Placental pericyte (primary cell): ENCODE measurements around the gene PLK5. TPM values are rescaled to one million over a fixed set of nuclear protein-coding genes. Genes with fewer than 3 reads are reported as not detected.

Experiments used
- small RNA-seq: library from RNA; depleted of rRNA; stranded (forward); fragments of <200 nt; gene quantifications from one replicate; pipeline ENCODE3, GENCODE V24; 2012; ENCODE audit warnings: low replicate concordance
- total RNA-seq: library from RNA; depleted of rRNA; stranded (reverse); fragments of >200 nt; gene quantifications from 2 replicates; pipeline ENCODE4 v1.2.3, GENCODE V29; 2012

Gene PLK5
- not detected in 2 replicates for total RNA-seq

GRCh38 chr19:1523412-1524286 is at the start of gene PLK5:
TSS of gene PLK5 (plus strand) at chr19:1524077. CDS start at chr19:1526997, 2,920 bp downstream.

GRCh38 chr19:1478934-1479707 is 44.8 kb upstream of the PLK5 start, which contains the start of gene C19orf25:
TSS of gene C19orf25 (minus strand) at chr19:1479215. CDS start at chr19:1478903, 312 bp downstream.

GRCh38 chr19:1490311-1491113 is 33.4 kb upstream of the PLK5 start, which contains the start of gene PCSK4:
TSS of gene PCSK4 (minus strand) at chr19:1490350. CDS start at chr19:1490346, 4 bp downstream.

GRCh38 chr19:1491114-1491848 is 32.6 kb upstream of the PLK5 start, which contains the start of gene REEP6:
TSS of gene REEP6 (plus strand) at chr19:1491181. CDS start at chr19:1491270, 89 bp downstream.

GRCh38 chr19:1512671-1513498 is 11.0 kb upstream of the PLK5 start, which contains the start of gene ADAMTSL5:
TSS of gene ADAMTSL5 (minus strand) at chr19:1513019. CDS start at chr19:1510943, 2,076 bp downstream.

GRCh38 chr19:1568320-1569019 is 44.6 kb downstream of the PLK5 start, which contains the start of gene MEX3D:
TSS of gene MEX3D (minus strand) at chr19:1568325. CDS start at chr19:1568058, 267 bp downstream.

Small RNAs within 50 kb of the gene (small RNA-seq; reads per million reads assigned to genes)
- not detected for gene AC005943.2
- gene RN7SL477P = not detected

Other genes starting within 250 kb of the PLK5 start
- gene FAM174C, start 248.5 kb upstream of the PLK5 start, total RNA-seq = 21.4 and 27.6 TPM in 2 replicates
- not detected in 2 replicates for gene EFNA2, start 238.2 kb upstream of the PLK5 start, total RNA-seq
- 57.3 and 87.5 TPM in 2 replicates for gene NDUFS7, start 140.2 kb upstream of the PLK5 start, total RNA-seq
- gene GAMT, start 122.5 kb upstream of the PLK5 start, total RNA-seq = 35.0 and 41.1 TPM in 2 replicates
- 43.3 and 77.6 TPM in 2 replicates for gene DAZAP1, start 116.5 kb upstream of the PLK5 start, total RNA-seq
- gene RPS15, start 85.7 kb upstream of the PLK5 start, total RNA-seq = 569 and 1,207 TPM in 2 replicates
- 0.14 and 0.22 TPM in 2 replicates for gene APC2, start 74.0 kb upstream of the PLK5 start, total RNA-seq
- gene C19orf25, start 44.9 kb upstream of the PLK5 start, total RNA-seq = 26.9 and 31.6 TPM in 2 replicates
- gene PCSK4, start 33.7 kb upstream of the PLK5 start, total RNA-seq = 0.57 and 3.5 TPM in 2 replicates
- gene REEP6, start 32.9 kb upstream of the PLK5 start, total RNA-seq = 1.1 TPM in 2 replicates
- 6.3 and 10.7 TPM in 2 replicates for gene ADAMTSL5, start 11.1 kb upstream of the PLK5 start, total RNA-seq
- gene MEX3D, start 44.2 kb downstream of the PLK5 start, total RNA-seq = 23.2 and 98.2 TPM in 2 replicates
- gene MBD3, start 68.8 kb downstream of the PLK5 start, total RNA-seq = 80.5 and 134 TPM in 2 replicates
- gene UQCR11, start 81.4 kb downstream of the PLK5 start, total RNA-seq = 30.6 TPM in 2 replicates
- 44.6 and 123 TPM in 2 replicates for gene TCF3, start 128.5 kb downstream of the PLK5 start, total RNA-seq
- gene ONECUT3, start 229.4 kb downstream of the PLK5 start, total RNA-seq = not detected in 2 replicates